NB4 (cell line): ENCODE results near the gene RAB40B.

Experiments used
- DNase-seq: peaks from one replicate; pipeline ENCODE4 v3.0.0; 2010; ENCODE audit warnings: low read depth
- H3K4me3 ChIP-seq: one replicate; pipeline ENCODE4 v1.5.1; 2011; ENCODE audit warnings: mild to moderate bottlenecking, low read depth, low read length, moderate library complexity
- MYC ChIP-seq: IDR thresholded peaks from 2 replicates; pipeline ENCODE4 v1.6.1; 2011; ENCODE audit warnings: low read depth, low read length
- POLR2A ChIP-seq: IDR thresholded peaks from 2 replicates; pipeline ENCODE4 v1.6.1; 2011; ENCODE audit warnings: mild to moderate bottlenecking; ENCODE audit not compliant: insufficient read length; ENCODE audit errors: extremely low read depth
- TF ChIP-seq, protein P1 (sequence below): IDR thresholded peaks from one replicate; pipeline ENCODE4 v1.5.1; 2012; ENCODE audit warnings: low read depth, low read length
- TF ChIP-seq, protein P2 (sequence below): IDR thresholded peaks from 2 replicates; pipeline ENCODE4 v1.6.1; 2011; ENCODE audit warnings: low read depth, low read length

RAB40B gene

GRCh38 chr17:82663381-82664275 is 34.9 kb downstream of the RAB40B start:
- TF ChIP-seq, protein P1, sequence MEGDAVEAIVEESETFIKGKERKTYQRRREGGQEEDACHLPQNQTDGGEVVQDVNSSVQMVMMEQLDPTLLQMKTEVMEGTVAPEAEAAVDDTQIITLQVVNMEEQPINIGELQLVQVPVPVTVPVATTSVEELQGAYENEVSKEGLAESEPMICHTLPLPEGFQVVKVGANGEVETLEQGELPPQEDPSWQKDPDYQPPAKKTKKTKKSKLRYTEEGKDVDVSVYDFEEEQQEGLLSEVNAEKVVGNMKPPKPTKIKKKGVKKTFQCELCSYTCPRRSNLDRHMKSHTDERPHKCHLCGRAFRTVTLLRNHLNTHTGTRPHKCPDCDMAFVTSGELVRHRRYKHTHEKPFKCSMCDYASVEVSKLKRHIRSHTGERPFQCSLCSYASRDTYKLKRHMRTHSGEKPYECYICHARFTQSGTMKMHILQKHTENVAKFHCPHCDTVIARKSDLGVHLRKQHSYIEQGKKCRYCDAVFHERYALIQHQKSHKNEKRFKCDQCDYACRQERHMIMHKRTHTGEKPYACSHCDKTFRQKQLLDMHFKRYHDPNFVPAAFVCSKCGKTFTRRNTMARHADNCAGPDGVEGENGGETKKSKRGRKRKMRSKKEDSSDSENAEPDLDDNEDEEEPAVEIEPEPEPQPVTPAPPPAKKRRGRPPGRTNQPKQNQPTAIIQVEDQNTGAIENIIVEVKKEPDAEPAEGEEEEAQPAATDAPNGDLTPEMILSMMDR, result no peak
- TF ChIP-seq POLR2A (no peak), MYC (no peak)
- TF ChIP-seq, protein P2, sequence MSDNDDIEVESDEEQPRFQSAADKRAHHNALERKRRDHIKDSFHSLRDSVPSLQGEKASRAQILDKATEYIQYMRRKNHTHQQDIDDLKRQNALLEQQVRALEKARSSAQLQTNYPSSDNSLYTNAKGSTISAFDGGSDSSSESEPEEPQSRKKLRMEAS, result no peak
- no peak overlapping the region for H3K4me3 ChIP-seq

GRCh38 chr17:82662711-82663261 is 35.7 kb downstream of the RAB40B start:
- H3K4me3 ChIP-seq, result no peak overlapping the region
- TF ChIP-seq, protein P2, result no peak
- no peak for DNase-seq

More at GRCh38 chr17:82663381-82664275, 34.9 kb downstream of the RAB40B start:
- no peak for DNase-seq

DNA sequence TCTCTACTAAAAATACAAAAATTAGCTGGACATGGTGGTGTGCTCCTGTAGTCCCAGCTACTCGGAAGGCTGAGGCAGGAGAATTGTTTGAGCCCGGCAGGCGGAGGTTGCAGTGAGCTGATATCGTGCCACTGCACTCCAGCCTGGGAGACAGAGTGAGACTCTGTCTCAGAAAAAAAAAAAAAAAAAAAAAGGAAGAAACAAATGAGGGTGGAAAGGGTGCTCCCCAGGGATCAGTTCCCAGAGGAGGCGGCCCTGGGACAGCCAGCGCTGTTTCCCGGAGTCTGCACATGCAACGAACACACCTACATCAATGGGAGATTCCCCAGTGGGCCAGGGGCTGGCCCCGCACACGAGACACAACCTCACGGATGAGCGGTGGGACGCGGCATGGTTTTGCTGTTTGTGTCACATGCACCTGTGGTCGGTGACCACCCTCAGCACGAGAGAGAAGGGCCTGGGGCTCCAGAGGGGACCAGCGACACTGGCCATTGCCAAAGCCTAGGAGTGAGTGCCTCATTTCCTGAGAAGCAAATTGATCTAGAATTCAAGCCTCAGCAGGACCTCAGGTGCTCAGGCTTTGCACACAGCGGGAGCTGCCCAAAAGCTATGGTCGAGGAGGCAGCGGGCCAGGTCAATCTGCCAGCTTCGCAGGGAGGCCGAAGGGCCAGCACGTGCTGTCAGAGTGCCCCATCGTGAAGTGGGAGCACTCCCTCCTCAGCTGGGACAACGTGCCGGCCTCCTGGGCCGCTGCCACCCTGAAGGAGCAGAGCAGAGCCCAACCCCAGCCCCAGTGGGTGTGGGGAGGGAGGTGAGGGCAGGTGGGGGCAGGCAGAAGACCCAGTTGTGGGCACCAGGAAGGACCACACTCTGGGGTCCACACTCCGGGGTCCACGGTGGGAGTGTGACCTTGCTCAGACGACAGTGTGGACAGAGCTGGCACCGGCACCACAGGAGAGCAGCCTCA is 36.5 kb downstream of the RAB40B start:
- no peak for TF ChIP-seq POLR2A
- TF ChIP-seq, protein P2, result no peak
- TF ChIP-seq, protein P1, result no peak
- TF ChIP-seq MYC, result no peak
- DNase-seq, result no peak
- H3K4me3 ChIP-seq, result no peak overlapping the region

DNA sequence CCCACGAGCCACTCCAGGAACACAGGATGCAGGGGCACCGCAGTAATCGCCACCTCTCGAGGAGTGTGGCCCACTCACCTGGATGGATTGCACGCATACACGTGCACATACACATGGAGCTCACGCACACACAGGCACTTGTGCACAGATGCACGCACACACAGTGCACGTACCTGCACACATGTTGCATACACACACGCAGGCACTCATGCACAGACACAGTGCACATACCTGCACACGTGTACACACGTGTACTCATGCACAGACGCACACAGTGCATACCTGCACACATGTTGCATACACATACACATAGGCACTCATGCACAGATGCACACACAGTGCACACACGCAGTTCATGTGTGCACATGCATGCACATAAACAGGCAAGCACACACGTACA is 38.6 kb downstream of the RAB40B start:
- no peak for DNase-seq
- no peak overlapping the region for H3K4me3 ChIP-seq
- TF ChIP-seq, protein P2, result no peak
- TF ChIP-seq, protein P1, result no peak
- TF ChIP-seq MYC (no peak), POLR2A (no peak)

DNA sequence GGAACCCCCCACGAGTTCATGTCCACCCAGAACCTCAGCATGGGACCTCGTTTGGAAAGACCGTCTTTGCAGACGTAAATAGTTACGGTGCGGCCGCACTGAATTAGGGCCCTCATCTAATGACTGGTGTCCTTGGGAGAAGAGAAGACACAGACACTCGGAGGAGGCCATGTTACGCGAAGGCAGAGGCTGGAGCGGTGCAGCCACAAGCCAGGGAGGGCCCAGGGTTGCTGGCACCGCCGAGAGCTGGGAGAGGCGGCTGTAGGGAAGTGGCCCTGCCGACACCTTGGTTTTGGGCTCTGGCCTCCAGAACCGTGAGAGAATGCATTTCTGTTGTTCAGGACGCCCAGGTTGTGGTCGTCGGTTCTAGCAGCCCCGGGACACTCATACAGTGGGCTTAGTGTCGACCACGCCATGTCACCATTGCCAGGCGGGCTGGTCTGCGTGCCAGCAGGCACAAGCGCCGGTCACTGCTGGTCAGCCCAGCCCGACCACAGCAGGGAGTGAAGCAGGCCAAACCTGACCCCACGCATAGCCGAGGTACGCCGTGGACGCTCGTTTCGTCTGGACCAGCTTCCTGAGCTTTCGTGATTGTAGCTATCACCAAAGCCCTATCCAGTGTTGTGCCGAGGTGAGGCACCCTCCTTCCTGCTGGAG is 39.6 kb downstream of the RAB40B start:
- DNase-seq, result no peak
- TF ChIP-seq MYC, result no peak
- TF ChIP-seq POLR2A, result no peak
- TF ChIP-seq, protein P1, result no peak
- TF ChIP-seq, protein P2, result no peak
- H3K4me3 ChIP-seq, result no peak overlapping the region
